ENCODE data around the gene GGPS1.
"Not testable (repeated sequence)": the region's sequence is repeated elsewhere in the genome, so short reads cannot be mapped to it uniquely, and the experiment has no call there.

The GGPS1 gene

GRCh38 chr1:235307158-235308124 lies 20.9 kb upstream of the GGPS1 start:
- no peak for TF ChIP-seq CTCF (IDR thresholded peaks at IDR 0.05; ENCODE audit: extremely low read depth, missing control alignments)
- no peak for DNase-seq (ENCODE audit: low spot score)

- not testable (repeated sequence) for DNase-seq (ENCODE audit: low spot score)
These were observed 19.2 kb upstream of the GGPS1 start for GRCh38 chr1:235309206-235309605.

- no peak for DNase-seq (ENCODE audit: low spot score)
- TF ChIP-seq CTCF (IDR thresholded peaks at IDR 0.05; ENCODE audit: extremely low read depth, missing control alignments): no peak
These were observed 15.1 kb upstream of the GGPS1 start for GRCh38 chr1:235313262-235313661.

- no peak for DNase-seq (ENCODE audit: low spot score)
These were observed 14.3 kb upstream of the GGPS1 start for GRCh38 chr1:235313931-235314678.

GRCh38 chr1:235315173-235315572 lies 13.2 kb upstream of the GGPS1 start:
- DNase-seq (ENCODE audit: low spot score): no peak
- TF ChIP-seq CTCF (IDR thresholded peaks at IDR 0.05; ENCODE audit: extremely low read depth, missing control alignments): no peak

More at GRCh38 chr1:235313931-235314678, 14.3 kb upstream of the GGPS1 start:
- no peak for TF ChIP-seq CTCF (IDR thresholded peaks at IDR 0.05; ENCODE audit: extremely low read depth, missing control alignments)

GRCh38 chr1:235315735-235316134 lies 12.6 kb upstream of the GGPS1 start:
- no peak for DNase-seq (ENCODE audit: low spot score)
- TF ChIP-seq CTCF (IDR thresholded peaks at IDR 0.05; ENCODE audit: extremely low read depth, missing control alignments): no peak

- TF ChIP-seq CTCF (IDR thresholded peaks at IDR 0.05; ENCODE audit: extremely low read depth, missing control alignments): no peak
- peak; percentile 27 for DNase-seq (ENCODE audit: low spot score)
These were observed 11.2 kb upstream of the GGPS1 start for GRCh38 chr1:235317168-235317567.
